Measurements from ENCODE around the gene HNRNPK. TPM values are rescaled to one million over a fixed set of nuclear protein-coding genes. Genes with fewer than 3 reads are reported as not detected.
A peak's percentile ranks its signal among the peaks of the same experiment; 100 is the strongest.

HNRNPK gene
- total and polyA plus RNA-seq, 2 of the 13 experiments (the other 11 are each of a cell fraction or from before 2014, with no cell fraction given) = 321 to 712 TPM

DNA sequence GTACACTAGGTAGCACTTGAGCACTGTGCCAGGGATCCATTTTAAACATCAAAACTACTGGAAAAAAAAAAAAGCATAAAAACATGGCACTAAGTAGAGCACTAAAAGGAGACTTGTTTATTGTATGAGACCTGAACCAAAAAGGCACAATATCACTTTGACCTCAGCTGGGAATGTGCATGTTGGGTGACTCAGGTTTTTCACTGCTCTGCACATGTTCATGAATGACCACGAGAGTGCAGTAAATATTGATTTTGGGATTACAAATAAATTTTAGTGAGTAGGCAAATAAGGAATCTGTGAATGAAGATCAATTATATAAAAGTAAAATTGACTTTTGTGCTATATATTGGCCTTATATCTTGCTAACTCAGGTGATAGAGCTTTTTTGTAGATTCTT, 12.4 kb upstream of the HNRNPK start (continued):
- TF ChIP-seq HNF4G (IDR thresholded peaks at IDR 0.05; ENCODE audit: borderline replicate concordance, low read depth, low read length) (0 out of 2 replicates have a peak, but pooled peaks have one; percentile 12), HNF4G (CRISPR knock-in tag; IDR thresholded peaks at IDR 0.05; ENCODE audit: borderline replicate concordance, low read depth) (no peak), ZNF737 (CRISPR knock-in tag; IDR thresholded peaks at IDR 0.05; ENCODE audit: borderline replicate concordance) (no peak), ZNF501 (CRISPR knock-in tag; IDR thresholded peaks at IDR 0.05) (no peak), ZNF121 (CRISPR knock-in tag; IDR thresholded peaks at IDR 0.05) (no peak), HMG20A (CRISPR knock-in tag; IDR thresholded peaks at IDR 0.05; ENCODE audit: borderline replicate concordance) (peak; percentile 71; the same call in 1 of the 2 replicates), ZNF512 (CRISPR knock-in tag; IDR thresholded peaks at IDR 0.05) (no peak), HCFC1 (IDR thresholded peaks at IDR 0.05; ENCODE audit: low read depth, low read length) (no peak), ZNF484 (CRISPR knock-in tag; IDR thresholded peaks at IDR 0.05; ENCODE audit: borderline replicate concordance, low read depth) (no peak), ZNF569 (CRISPR knock-in tag; IDR thresholded peaks at IDR 0.05; ENCODE audit: borderline replicate concordance) (no peak), NFYB (CRISPR knock-in tag; IDR thresholded peaks at IDR 0.05) (no peak), RBAK (CRISPR knock-in tag; IDR thresholded peaks at IDR 0.05) (no peak), SATB2 (CRISPR knock-in tag; IDR thresholded peaks at IDR 0.05) (no peak), ZNF768 (CRISPR knock-in tag; IDR thresholded peaks at IDR 0.05) (no peak), HNRNPH1 (optimal IDR thresholded peaks at IDR 0.05; ENCODE audit: low read depth, low read length) (no peak), ZNF382 (CRISPR knock-in tag; IDR thresholded peaks at IDR 0.05; ENCODE audit: borderline replicate concordance) (no peak), ZNF614 (CRISPR knock-in tag; IDR thresholded peaks at IDR 0.05; ENCODE audit: borderline replicate concordance) (no peak; the same call in 1 of the 2 replicates), ZBTB10 (CRISPR knock-in tag; IDR thresholded peaks at IDR 0.05; ENCODE audit: borderline replicate concordance) (no peak), ZNF451 (CRISPR knock-in tag; IDR thresholded peaks at IDR 0.05) (no peak), TBL1XR1 (IDR thresholded peaks at IDR 0.05; ENCODE audit: borderline replicate concordance, low read length, partially characterized antibody) (no peak), SALL2 (CRISPR knock-in tag; IDR thresholded peaks at IDR 0.05) (no peak), NPAS2 (CRISPR knock-in tag; IDR thresholded peaks at IDR 0.05; ENCODE audit: borderline replicate concordance) (no peak), SOX13 (IDR thresholded peaks at IDR 0.05) (no peak), SOX13 (CRISPR knock-in tag; conservative IDR thresholded peaks at IDR 0.05 in 1 of 2, IDR thresholded peaks at IDR 0.05 in 1 of 2) (peak in 1 of 2 experiments; percentile 72; a peak in 1 of 4 replicates), ZNF30 (CRISPR knock-in tag; IDR thresholded peaks at IDR 0.05) (no peak), SP1 (IDR thresholded peaks at IDR 0.05) (no peak), SP1 (CRISPR knock-in tag; IDR thresholded peaks at IDR 0.05) (no peak), CEBPG (CRISPR knock-in tag; IDR thresholded peaks at IDR 0.05) (no peak), ZMAT3 (CRISPR knock-in tag; conservative IDR thresholded peaks at IDR 0.05) (no peak), SALL1 (CRISPR knock-in tag; IDR thresholded peaks at IDR 0.05) (peak; percentile 61; the same call in 1 of the 2 replicates), MXI1 (IDR thresholded peaks at IDR 0.05; ENCODE audit: borderline replicate concordance, low read depth, low read length) (peak; percentile 92; the same call in 1 of the 3 replicates)

Data from HepG2 (cell line).